Activated naive CD8-positive, alpha-beta T cell treated with anti-CD3 and anti-CD28 coated beads, Interleukin-2, amount 50 U/mL, for 24 hours (primary cell): Measurements from ENCODE around the gene CLDN6.

Experiments used
- ATAC-seq: fragments of 150-1000 bp; cut with Tn5 transposase; one replicate; pipeline ENCODE4 v1.10.0; 2021
- DNase-seq: peaks from one replicate; pipeline ENCODE4 v3.0.0; 2021
- H3K27ac Mint-ChIP-seq: one replicate; pipeline ENCODE4 v1.8.0; 2021; ENCODE audit warnings: mild to moderate bottlenecking, mixed read lengths
- H3K27me3 Mint-ChIP-seq: one replicate; pipeline ENCODE4 v1.8.0; 2021; ENCODE audit warnings: mixed read lengths
- H3K36me3 Mint-ChIP-seq: one replicate; pipeline ENCODE4 v1.8.0; 2021; ENCODE audit warnings: low read depth, mixed read lengths
- H3K4me1 Mint-ChIP-seq: one replicate; pipeline ENCODE4 v1.8.0; 2021; ENCODE audit warnings: mixed read lengths
- H3K4me3 Mint-ChIP-seq: one replicate; pipeline ENCODE4 v1.8.0; 2021; ENCODE audit warnings: mild to moderate bottlenecking, moderate library complexity, mixed read lengths
- H3K9me3 Mint-ChIP-seq: one replicate; pipeline ENCODE4 v1.8.0; 2021; ENCODE audit warnings: mixed read lengths

The CLDN6 gene

DNA sequence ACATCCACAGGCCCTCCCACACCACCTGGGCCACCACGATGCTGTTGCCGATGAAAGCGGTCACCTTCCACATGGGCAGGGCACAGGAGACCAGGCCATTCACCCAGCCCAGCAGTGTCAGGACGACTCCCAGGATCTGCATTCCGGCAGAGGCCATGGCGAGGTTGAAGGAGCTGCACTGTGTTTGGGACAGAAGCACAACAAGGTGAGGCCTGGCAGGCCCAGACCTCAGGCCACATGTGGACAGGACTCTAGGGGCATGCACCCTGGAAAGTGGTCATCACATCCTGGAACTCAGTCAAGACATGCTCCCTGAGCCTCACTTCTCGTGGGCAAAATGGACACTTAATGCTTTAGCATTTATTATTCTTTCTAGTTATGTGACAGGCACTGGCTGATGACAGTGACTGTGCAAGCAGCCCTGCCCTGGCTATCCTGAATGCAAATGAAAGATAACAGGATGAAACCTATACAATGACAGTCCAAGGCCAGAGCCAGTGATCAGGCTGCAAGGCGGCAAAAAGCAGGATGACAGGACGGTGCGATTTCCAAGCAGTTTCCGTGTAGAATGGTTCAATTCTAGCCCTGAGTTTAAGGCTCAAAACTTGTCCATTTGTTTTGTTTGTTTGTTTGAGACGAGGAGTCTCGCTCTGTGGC lies 2.0 kb downstream of the CLDN6 start:
- H3K36me3 Mint-ChIP-seq: no peaks in the 10 kb centered on the region
- no peak for DNase-seq
- no peak overlapping the region for H3K4me3 Mint-ChIP-seq
- H3K27ac Mint-ChIP-seq: no peak overlapping the region
- peaks cover 21% of the 10 kb centered on the region for H3K4me1 Mint-ChIP-seq
- H3K27me3 Mint-ChIP-seq: peaks cover 23% of the 10 kb centered on the region
- ATAC-seq: no peak
- no peaks in the 10 kb centered on the region for H3K9me3 Mint-ChIP-seq

DNA sequence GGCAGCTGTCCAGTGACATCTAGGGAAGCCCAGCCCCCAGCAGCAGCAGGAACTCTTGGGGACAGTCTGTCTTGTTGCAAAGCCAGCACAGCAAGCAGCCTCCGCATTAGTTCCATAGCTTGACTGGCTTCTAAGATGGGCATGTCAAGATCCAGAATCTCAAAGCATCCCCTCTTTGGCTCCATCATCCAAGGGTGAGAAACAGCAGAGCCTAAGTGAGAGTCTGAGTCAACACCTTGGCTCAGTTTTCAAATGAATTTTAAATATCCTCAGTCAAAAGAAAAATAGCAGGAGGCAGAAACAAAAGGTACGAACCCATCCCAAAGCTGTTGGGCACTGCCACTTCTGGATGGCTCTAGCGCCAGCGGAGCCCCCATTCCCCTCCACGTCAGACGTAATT lies 3.0 kb downstream of the CLDN6 start:
- Mint-ChIP-seq H3K27me3 (peaks cover 22% of the 10 kb centered on the region), H3K4me3 (no peak overlapping the region), H3K36me3 (no peaks in the 10 kb centered on the region), H3K9me3 (no peaks in the 10 kb centered on the region), H3K27ac (no peak overlapping the region), H3K4me1 (peaks cover 14% of the 10 kb centered on the region)
- no peak for DNase-seq
- ATAC-seq: no peak

DNA sequence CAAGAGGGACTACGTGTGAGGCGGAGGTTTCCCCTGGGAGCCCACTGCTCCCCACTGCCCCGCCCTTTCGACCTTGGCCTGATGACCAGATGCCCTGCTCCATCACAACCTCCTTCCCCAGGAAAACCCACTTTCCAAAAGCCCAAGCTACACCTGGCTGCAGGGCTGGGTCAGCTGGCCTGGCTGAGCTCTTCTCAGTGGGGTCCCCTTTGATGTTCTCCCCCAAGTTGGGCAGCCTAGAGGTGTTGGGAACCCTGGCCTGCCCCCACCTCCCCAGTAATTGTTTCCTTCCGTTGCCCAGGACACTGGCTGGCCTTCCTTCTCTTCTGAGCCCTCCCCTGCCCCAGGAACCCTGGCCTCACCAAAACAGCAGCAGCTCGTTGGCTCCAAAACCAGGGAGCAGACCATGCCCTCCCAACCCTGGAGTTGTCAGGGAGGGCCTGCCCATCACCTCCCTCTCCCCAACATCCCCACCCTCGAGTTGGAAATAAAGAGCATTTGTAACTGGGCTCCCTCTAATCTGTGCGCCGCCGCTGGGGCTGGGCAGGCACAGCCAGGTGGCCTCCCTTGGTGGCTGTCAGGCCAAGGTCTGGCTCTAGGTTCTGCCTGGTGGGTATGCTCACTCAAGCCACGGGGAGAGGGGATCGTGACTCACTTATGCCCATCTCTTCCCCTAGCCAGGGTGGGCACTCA lies 3.8 kb downstream of the CLDN6 start:
- Mint-ChIP-seq H3K4me3 (no peak overlapping the region), H3K27me3 (peaks cover 21% of the 10 kb centered on the region), H3K36me3 (no peaks in the 10 kb centered on the region), H3K9me3 (no peaks in the 10 kb centered on the region), H3K27ac (no peak overlapping the region), H3K4me1 (peaks cover 8% of the 10 kb centered on the region)
- DNase-seq (no peak), ATAC-seq (no peak)

DNA sequence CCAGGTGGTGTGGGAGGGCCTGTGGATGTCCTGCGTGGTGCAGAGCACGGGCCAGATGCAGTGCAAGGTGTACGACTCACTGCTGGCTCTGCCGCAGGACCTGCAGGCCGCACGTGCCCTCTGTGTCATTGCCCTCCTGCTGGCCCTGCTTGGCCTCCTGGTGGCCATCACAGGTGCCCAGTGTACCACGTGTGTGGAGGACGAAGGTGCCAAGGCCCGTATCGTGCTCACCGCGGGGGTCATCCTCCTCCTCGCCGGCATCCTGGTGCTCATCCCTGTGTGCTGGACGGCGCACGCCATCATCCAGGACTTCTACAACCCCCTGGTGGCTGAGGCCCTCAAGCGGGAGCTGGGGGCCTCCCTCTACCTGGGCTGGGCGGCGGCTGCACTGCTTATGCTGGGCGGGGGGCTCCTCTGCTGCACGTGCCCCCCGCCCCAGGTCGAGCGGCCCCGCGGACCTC lies 4.5 kb downstream of the CLDN6 start:
- Mint-ChIP-seq H3K27ac (no peak overlapping the region), H3K9me3 (no peaks in the 10 kb centered on the region), H3K27me3 (peaks cover 19% of the 10 kb centered on the region), H3K4me1 (peaks cover 12% of the 10 kb centered on the region), H3K4me3 (no peak overlapping the region), H3K36me3 (no peaks in the 10 kb centered on the region)
- ATAC-seq (no peak), DNase-seq (no peak)

DNA sequence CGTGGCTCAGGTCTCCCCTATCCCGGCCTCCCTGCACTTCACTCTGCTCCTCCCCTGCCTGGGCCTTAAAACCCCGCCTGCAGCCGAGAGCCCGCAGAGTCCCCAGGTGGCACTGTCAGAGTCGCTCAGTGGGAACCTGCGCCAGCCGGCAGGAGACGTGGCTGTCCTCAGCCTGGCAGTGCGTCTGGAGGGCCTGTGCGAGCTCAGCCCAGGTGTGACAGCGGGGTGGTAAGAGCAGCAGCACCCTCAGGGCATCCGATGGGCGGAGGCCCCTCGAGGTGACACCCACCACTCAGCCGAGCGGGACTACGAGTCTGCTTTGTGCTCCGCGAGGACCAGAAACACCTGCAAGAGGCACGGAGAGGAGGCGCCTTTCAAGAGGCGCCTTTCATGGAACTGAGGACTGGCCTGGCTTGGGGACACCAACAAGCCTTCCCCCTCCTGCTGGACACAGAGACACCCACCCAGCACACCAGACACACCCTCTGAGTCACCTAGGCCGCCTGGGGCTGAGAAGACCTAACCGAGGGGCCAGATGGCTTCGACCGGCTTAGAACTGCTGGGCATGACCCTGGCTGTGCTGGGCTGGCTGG lies 5.1 kb downstream of the CLDN6 start, which contains the start of gene CLDN9:
CLDN9 (plus strand) TSS at position 96 of the 593 bp plus-strand sequence; CDS start at position 536, 440 bp downstream.
- Mint-ChIP-seq H3K36me3 (no peaks in the 10 kb centered on the region), H3K4me1 (peaks cover 12% of the 10 kb centered on the region), H3K27ac (no peak within 1 kb of the TSS), H3K9me3 (no peaks in the 10 kb centered on the region), H3K4me3 (no peak within 1 kb of the TSS), H3K27me3 (peaks cover 14% of the 10 kb centered on the region)
- DNase-seq: no peak
- ATAC-seq: no peak

DNA sequence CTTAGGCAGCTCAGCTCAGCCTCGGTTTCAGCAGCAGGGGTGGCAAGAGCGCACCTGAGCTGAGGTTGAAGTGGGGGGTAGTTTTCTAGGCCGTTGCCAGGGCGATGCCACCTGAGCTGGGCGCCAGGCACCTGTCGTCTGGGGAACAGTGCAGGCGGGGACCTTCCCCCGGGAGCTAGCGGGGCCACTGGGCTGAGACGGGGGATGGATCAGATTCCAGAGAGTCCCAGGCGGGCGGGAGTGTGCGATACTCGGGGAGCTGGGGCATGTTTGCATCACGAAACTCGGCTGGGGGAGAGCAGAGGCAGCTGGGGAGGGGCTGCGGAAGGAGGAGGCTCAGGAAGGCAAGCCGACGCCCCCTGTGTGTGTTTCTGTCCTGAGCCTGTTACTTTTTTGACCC lies 5.7 kb downstream of the CLDN6 start:
- no peak for ATAC-seq
- peaks cover 18% of the 10 kb centered on the region for H3K4me1 Mint-ChIP-seq
- DNase-seq: no peak
- H3K9me3 Mint-ChIP-seq: no peaks in the 10 kb centered on the region
- H3K27ac Mint-ChIP-seq: no peak overlapping the region
- H3K27me3 Mint-ChIP-seq: peaks cover 14% of the 10 kb centered on the region
- H3K36me3 Mint-ChIP-seq: no peaks in the 10 kb centered on the region
- no peak overlapping the region for H3K4me3 Mint-ChIP-seq

DNA sequence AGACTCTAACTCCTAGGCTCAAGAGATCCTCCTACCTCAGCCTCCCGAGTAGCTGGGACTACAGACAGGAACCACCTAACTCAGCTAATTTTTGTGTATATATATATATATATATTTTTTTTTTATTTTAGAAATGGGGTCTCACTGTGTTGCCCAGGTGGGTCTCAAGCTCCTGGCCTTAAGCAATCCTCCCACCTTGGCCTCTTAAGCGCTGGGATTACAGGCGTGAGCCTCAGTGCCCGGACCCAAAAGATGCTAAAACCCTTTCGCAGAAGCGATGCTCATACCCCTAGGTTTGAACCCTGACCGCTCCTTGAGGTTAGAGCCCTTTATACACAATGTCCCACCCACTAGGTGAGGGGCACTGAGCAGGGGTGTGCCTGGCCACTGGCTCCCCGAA lies 7.5 kb downstream of the CLDN6 start:
- no peak for DNase-seq
- H3K27ac Mint-ChIP-seq: no peak overlapping the region
- no peaks in the 10 kb centered on the region for H3K36me3 Mint-ChIP-seq
- H3K4me3 Mint-ChIP-seq: no peak overlapping the region
- peaks cover 21% of the 10 kb centered on the region for H3K27me3 Mint-ChIP-seq
- no peaks in the 10 kb centered on the region for H3K9me3 Mint-ChIP-seq
- peaks cover 21% of the 10 kb centered on the region for H3K4me1 Mint-ChIP-seq
- ATAC-seq: no peak

DNA sequence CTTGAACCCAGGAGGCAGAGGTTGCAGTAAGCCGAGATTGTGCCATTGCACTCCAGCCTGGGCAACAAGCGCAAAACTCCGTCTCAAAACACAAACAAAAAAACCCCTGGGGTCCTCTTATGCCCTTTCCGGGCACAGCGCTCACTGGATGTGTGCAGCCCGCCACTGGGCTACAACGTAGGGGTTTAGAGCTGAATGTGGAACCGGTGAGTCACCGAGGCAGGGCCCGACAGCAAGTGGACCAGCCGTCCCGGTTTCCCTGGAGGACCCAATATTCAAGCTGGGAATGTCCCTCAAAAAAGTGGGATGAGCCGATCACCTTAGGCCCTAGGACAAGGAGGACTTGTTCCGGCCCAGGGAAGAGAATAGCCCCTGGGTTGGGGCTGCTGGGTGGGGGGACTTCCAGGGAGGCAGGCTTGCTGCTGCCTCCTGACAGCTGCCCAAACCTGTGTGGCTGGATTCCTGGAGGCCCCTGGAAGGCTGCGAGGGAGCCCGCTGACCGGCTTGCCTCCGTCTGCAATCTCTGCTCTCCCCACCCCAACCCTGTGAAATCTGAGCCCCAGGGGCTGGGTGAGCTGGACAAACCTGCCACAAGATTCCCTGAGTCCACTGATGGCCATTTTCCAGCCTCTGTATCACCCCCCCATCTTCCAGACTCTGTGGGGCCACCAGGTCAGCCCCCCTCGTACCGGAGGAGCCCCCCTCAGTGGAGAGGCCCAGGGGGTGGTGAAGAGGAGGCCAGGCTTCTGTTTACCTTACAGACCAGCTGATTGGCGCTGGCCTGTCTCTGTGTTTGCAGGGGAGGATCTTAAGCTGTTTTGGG lies 8.2 kb downstream of the CLDN6 start:
- DNase-seq (no peak), ATAC-seq (no peak)
- Mint-ChIP-seq H3K4me3 (no peak overlapping the region), H3K9me3 (no peaks in the 10 kb centered on the region), H3K4me1 (peaks cover 23% of the 10 kb centered on the region), H3K27ac (no peak overlapping the region), H3K36me3 (no peaks in the 10 kb centered on the region), H3K27me3 (peaks cover 24% of the 10 kb centered on the region)

DNA sequence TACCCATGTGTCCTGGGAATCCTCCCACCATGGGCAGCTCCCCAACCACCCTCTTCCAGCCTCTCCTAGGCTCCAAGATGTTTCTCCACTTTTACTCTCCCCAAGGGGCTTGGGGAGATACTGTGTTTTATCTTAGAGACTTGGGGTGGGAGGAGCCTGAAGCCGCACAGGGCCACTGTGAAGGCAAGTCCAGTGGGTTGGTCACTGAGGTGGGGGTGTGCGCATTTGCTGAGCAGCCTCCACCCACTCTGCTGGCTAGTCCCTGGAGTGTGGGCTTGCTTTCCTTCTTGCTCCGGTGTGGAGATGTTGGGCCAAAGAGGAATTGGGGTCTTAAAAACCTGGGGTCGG lies 9.3 kb downstream of the CLDN6 start:
- Mint-ChIP-seq H3K4me1 (peaks cover 26% of the 10 kb centered on the region), H3K36me3 (no peaks in the 10 kb centered on the region), H3K27me3 (peaks cover 19% of the 10 kb centered on the region), H3K9me3 (no peaks in the 10 kb centered on the region), H3K4me3 (no peak overlapping the region), H3K27ac (no peak overlapping the region)
- no peak for DNase-seq
- ATAC-seq: no peak

DNA sequence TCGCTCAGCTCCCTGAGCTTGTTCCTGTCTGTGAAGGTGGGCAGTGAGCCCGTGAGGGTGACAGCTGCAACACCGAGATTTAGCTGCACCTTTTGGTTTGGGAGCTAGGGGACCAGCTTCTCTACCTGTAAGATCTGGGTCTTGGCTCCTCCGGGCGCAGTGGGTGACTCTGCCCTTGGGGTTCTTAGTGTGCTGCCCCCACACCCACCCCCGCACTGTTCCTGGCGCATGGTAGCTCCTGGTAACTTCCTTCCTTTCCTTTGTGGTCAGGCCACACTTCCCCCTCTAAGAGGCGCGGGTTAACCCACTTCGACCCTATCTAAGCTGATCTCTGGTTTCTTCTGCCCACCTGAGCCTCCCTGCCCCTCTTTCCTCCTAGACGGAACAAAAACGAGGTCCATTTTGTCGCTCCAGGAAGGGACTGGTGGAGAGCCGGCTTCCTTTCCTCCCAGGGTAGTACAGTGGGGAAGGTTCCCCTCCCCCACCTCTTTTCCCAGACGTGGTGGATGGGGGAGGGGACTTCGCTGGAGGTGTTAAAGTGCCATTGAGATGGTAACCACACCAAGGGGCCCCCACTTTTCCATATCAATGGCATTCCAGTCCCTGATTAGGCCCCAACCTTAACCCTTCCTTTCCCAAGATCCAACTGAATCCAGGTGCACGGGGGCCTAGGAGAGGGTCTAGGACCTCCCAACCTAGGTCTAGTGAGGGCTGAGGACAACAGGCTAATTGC lies 9.9 kb downstream of the CLDN6 start:
- H3K9me3 Mint-ChIP-seq: no peaks in the 10 kb centered on the region
- H3K27ac Mint-ChIP-seq: no peak overlapping the region
- H3K36me3 Mint-ChIP-seq: no peaks in the 10 kb centered on the region
- DNase-seq (no peak), ATAC-seq (no peak)
- peaks cover 19% of the 10 kb centered on the region for H3K27me3 Mint-ChIP-seq
- peak overlapping the region; percentile 24 for H3K4me3 Mint-ChIP-seq
- peaks cover 26% of the 10 kb centered on the region for H3K4me1 Mint-ChIP-seq

DNA sequence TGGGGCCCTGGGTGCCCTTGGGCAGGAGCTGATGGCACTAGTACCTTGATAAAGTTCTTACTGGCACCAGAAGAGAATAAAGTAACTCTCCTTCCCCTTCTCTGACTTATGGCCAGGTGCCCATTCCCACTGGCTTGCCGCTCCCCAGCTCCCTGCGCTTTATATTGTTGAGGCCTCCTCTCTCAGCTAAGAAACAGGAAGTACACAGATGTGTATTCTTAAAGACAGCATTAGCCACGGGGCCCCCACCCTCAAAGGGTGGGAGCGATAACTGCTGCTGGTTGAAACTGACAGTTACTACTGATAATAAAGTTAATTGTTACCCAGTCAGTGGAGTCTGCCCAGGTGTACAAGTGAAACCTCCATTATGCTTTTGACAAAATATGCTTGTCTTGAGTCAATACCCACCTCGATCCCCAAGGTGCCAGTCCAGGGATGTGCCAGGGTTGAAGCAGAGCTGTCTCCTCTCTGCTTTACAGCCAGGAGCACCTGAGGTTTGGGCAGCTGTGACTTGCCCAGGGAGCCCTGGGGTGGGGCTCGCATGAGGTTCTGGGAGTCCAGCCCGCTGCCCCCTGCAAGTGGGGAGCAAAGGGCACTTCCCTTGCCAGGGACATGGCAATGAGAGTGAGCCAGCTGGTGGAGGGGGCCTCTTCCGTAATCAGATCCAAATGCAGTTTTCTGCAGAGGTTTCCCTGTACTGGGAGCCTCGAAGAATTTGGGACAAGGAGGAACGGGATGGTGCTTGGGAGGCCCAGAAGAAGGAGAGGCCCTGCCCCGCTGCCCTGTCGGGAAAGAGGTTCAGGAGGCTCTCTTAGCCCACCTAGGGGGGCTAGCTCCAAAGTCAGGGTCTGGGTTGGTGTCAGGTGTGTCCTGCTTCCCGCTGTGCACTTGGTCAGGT lies 10.7 kb downstream of the CLDN6 start:
- H3K9me3 Mint-ChIP-seq: no peaks in the 10 kb centered on the region
- H3K4me1 Mint-ChIP-seq: peaks cover 26% of the 10 kb centered on the region
- DNase-seq: no peak
- H3K36me3 Mint-ChIP-seq: no peaks in the 10 kb centered on the region
- no peak overlapping the region for H3K4me3 Mint-ChIP-seq
- no peak for ATAC-seq
- H3K27me3 Mint-ChIP-seq: peaks cover 13% of the 10 kb centered on the region
- no peak overlapping the region for H3K27ac Mint-ChIP-seq

DNA sequence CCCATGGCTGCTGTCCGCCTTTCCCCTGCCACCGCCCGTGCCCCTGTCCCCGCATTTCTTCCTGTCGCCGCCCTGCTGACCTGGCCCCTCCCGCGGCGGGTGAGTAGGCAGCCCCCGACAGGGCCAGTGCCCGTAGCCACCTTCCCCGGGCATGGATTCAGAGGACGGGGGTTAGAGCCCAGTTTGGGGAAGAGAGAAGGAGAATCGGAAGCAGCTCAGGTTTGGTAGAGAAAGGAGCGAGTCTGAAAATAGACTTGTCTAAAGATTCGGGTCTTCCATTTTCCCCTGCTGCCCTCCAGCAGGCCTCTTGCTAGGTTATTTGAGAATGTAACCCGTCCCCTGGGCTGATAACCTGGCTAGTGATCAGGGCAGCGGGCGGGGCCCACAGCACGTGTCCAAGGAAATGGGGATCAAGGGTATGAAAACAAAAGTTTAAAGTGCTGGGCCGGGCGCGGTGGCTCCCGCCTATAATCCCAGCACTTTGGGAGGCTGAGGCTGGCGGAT lies 13.2 kb downstream of the CLDN6 start:
- Mint-ChIP-seq H3K27me3 (peaks cover 13% of the 10 kb centered on the region), H3K36me3 (no peaks in the 10 kb centered on the region), H3K27ac (no peak overlapping the region), H3K4me3 (peak overlapping the region; percentile 45), H3K9me3 (no peaks in the 10 kb centered on the region), H3K4me1 (peaks cover 26% of the 10 kb centered on the region)
- no peak for ATAC-seq
- DNase-seq: no peak

DNA sequence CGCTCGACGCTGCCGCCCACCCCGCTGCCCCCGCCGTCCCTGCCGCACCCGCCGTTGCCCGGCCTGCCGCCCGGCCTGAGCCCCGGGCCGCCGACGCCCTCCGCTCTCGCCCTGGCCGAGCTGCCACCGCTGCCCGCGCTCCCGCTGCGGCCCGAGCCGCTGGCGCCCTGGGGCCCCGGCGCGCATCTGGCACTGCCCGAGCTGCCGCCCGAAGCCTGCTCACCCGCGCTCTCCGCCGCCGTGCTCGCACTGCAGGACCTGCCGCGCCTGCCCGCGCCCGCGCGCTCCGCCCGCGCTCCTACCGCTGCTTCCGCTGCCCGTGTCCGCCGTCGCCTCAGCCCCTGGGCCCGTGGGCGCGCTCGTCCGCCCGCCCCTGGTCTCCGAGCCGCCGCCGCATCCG lies 13.7 kb downstream of the CLDN6 start:
- Mint-ChIP-seq H3K4me1 (peaks cover 26% of the 10 kb centered on the region), H3K36me3 (no peaks in the 10 kb centered on the region), H3K4me3 (no peak overlapping the region), H3K27ac (no peak overlapping the region), H3K9me3 (no peaks in the 10 kb centered on the region), H3K27me3 (peaks cover 14% of the 10 kb centered on the region)
- DNase-seq (peak; percentile 16), ATAC-seq (no peak)
